Calu3 (cell line): ENCODE measurements around the gene ACTG2. TPM values are rescaled to one million over a fixed set of nuclear protein-coding genes. Genes with fewer than 3 reads are reported as not detected.

ENCODE experiments used
- BruUV-seq: library from RNA; stranded (reverse); fragments of 400-500 nt; replicated peaks from 2 replicates; lab custom pipeline; 2021; lab: Mats Ljungman, UMichigan
- CTCF ChIA-PET: fragments of 300-600 bp; sonication (Branson Sonifier 250); formaldehyde crosslinking; loops from one replicate; lab custom pipeline; 2022; ENCODE audit warnings: antibody characterized with exemption; lab: Charles Lee
- DNase-seq: peaks from one replicate; pipeline ENCODE4 v3.0.0; 2022
- H3K27ac Mint-ChIP-seq: one replicate; pipeline ENCODE4 v1.8.0; 2022; ENCODE audit warnings: mixed read lengths; ENCODE audit not compliant: unreplicated experiment
- H3K27me3 Mint-ChIP-seq: one replicate; pipeline ENCODE4 v1.8.0; 2022; ENCODE audit warnings: mixed read lengths; ENCODE audit not compliant: unreplicated experiment
- H3K36me3 Mint-ChIP-seq: one replicate; pipeline ENCODE4 v1.8.0; 2022; ENCODE audit warnings: mild to moderate bottlenecking, moderate library complexity, mixed read lengths; ENCODE audit not compliant: insufficient read depth, unreplicated experiment
- H3K4me1 Mint-ChIP-seq: one replicate; pipeline ENCODE4 v1.8.0; 2022; ENCODE audit warnings: mild to moderate bottlenecking, low read depth, mixed read lengths; ENCODE audit not compliant: unreplicated experiment
- H3K4me3 Mint-ChIP-seq: one replicate; pipeline ENCODE4 v1.8.0; 2022; ENCODE audit warnings: mild to moderate bottlenecking, low read depth, moderate library complexity, mixed read lengths; ENCODE audit not compliant: unreplicated experiment
- H3K9me3 Mint-ChIP-seq: one replicate; pipeline ENCODE4 v1.8.0; 2022; ENCODE audit warnings: low read depth, mixed read lengths; ENCODE audit not compliant: unreplicated experiment
- CTCF ChIP-seq: fragments of 200-600 bp; IDR thresholded peaks from one replicate; pipeline ENCODE4 v1.8.0; 2022; ENCODE audit warnings: antibody characterized with exemption; ENCODE audit not compliant: unreplicated experiment
- intact Hi-C: fragments of 100-400 bp; cut with micrococcal nuclease; formaldehyde crosslinking; loops from one replicate; pipeline ENCODE4 v1.10.0; 2022; ENCODE audit not compliant: unreplicated experiment
- total RNA-seq: library from RNA; stranded (reverse); gene quantifications from 2 replicates; pipeline ENCODE4 v1.2.3, GENCODE V29; 2022

ACTG2 gene
- total RNA-seq, 1 experiment from 2014 or later, result not detected

GRCh38 chr2:73935641-73936040, 42.8 kb downstream of the ACTG2 start:
- no peak for DNase-seq
- CTCF ChIA-PET, result interaction anchor here (1.4 kb wide), 1 partner anchor 45 kb away, joined by 3 read pairs; no protein-coding TSS in a partner anchor
- no peak for TF ChIP-seq CTCF
- BruUV-seq, result no TSS peak
- H3K4me3 Mint-ChIP-seq, result no peak overlapping the region
- H3K27me3 Mint-ChIP-seq, result no peaks in the 10 kb centered on the region
- peaks cover 43% of the 10 kb centered on the region for H3K36me3 Mint-ChIP-seq
- H3K27ac Mint-ChIP-seq, result no peak overlapping the region
- H3K9me3 Mint-ChIP-seq, result no peaks in the 10 kb centered on the region
- intact Hi-C loops, result no loop called here
- peaks cover 46% of the 10 kb centered on the region for H3K4me1 Mint-ChIP-seq

GRCh38 chr2:73937103-73937885, 44.5 kb downstream of the ACTG2 start:
- Mint-ChIP-seq H3K4me1 (peaks cover 29% of the 10 kb centered on the region), H3K4me3 (no peak overlapping the region), H3K27ac (peak overlapping the region; percentile 9), H3K9me3 (no peaks in the 10 kb centered on the region), H3K27me3 (no peaks in the 10 kb centered on the region), H3K36me3 (peaks cover 42% of the 10 kb centered on the region)
- no peak for DNase-seq
- no TSS peak for BruUV-seq
- CTCF ChIA-PET, result no interaction called here
- no peak for TF ChIP-seq CTCF
- intact Hi-C loops, result no loop called here

- no TSS peak for BruUV-seq
These were observed 45.1 kb downstream of the ACTG2 start for GRCh38 chr2:73937899-73938298.

GRCh38 chr2:73938718-73939352, 46.0 kb downstream of the ACTG2 start:
- Mint-ChIP-seq H3K27me3 (no peaks in the 10 kb centered on the region), H3K4me3 (no peak overlapping the region), H3K4me1 (peaks cover 26% of the 10 kb centered on the region), H3K36me3 (peaks cover 39% of the 10 kb centered on the region), H3K27ac (no peak overlapping the region), H3K9me3 (no peaks in the 10 kb centered on the region)
- TF ChIP-seq CTCF, result no peak
- CTCF ChIA-PET, result no interaction called here
- intact Hi-C loops, result no loop called here
- no peak for DNase-seq
- BruUV-seq, result no TSS peak

More at GRCh38 chr2:73937899-73938298, 45.1 kb downstream of the ACTG2 start:
- CTCF ChIA-PET, result interaction anchor here (0.6 kb wide), 1 partner anchor 212 kb away, joined by 3 read pairs; no protein-coding TSS in a partner anchor
- Mint-ChIP-seq H3K27ac (peak overlapping the region; percentile 9), H3K4me1 (peaks cover 26% of the 10 kb centered on the region), H3K36me3 (peaks cover 41% of the 10 kb centered on the region), H3K4me3 (no peak overlapping the region), H3K9me3 (no peaks in the 10 kb centered on the region), H3K27me3 (no peaks in the 10 kb centered on the region)
- TF ChIP-seq CTCF, result no peak
- no peak for DNase-seq
- intact Hi-C loops, result no loop called here
